ENCODE data around the gene LURAP1L.
"Not testable (repeated sequence)": the region's sequence is repeated elsewhere in the genome, so short reads cannot be mapped to it uniquely, and the experiment has no call there.

The LURAP1L gene

GRCh38 chr9:12853051-12853450 lies 78.2 kb downstream of the LURAP1L start:
- no peak overlapping the region for H3K4me3 ChIP-seq (ENCODE audit: insufficient read depth, low read depth, low read length)
- H3K27ac ChIP-seq (ENCODE audit: insufficient read depth, low read depth, low read length, poor library complexity, severe bottlenecking): no peak overlapping the region
- H3K9me3 ChIP-seq (ENCODE audit: control insufficient read depth, low read length): no peaks in the 10 kb centered on the region
- H3K36me3 ChIP-seq (ENCODE audit: control insufficient read depth, insufficient read depth, low read length): no peaks in the 10 kb centered on the region
- WGBS, 2 experiments: 86 to 95% methylated on average over 3 to 4 of the region's 4 CpGs
- peaks cover 4% of the 10 kb centered on the region for H3K4me1 ChIP-seq (ENCODE audit: control insufficient read depth, insufficient read depth, low read length)
- no peaks in the 10 kb centered on the region for H3K27me3 ChIP-seq (ENCODE audit: control insufficient read depth, insufficient read depth, low read length, poor library complexity, severe bottlenecking)

- 97 to 100% methylated on average over 1 to 2 of the region's 2 CpGs for WGBS, 2 experiments
These were observed 79.4 kb downstream of the LURAP1L start for GRCh38 chr9:12854221-12854620.

GRCh38 chr9:12855066-12855465 lies 80.2 kb downstream of the LURAP1L start:
- H3K27me3 ChIP-seq (ENCODE audit: control insufficient read depth, insufficient read depth, low read length, poor library complexity, severe bottlenecking): no peaks in the 10 kb centered on the region
- no peak overlapping the region for H3K27ac ChIP-seq (ENCODE audit: insufficient read depth, low read depth, low read length, poor library complexity, severe bottlenecking)
- H3K9me3 ChIP-seq (ENCODE audit: control insufficient read depth, low read length): no peaks in the 10 kb centered on the region
- no peaks in the 10 kb centered on the region for H3K36me3 ChIP-seq (ENCODE audit: control insufficient read depth, insufficient read depth, low read length)
- H3K4me3 ChIP-seq (ENCODE audit: insufficient read depth, low read depth, low read length): no peak overlapping the region
- peaks cover 4% of the 10 kb centered on the region for H3K4me1 ChIP-seq (ENCODE audit: control insufficient read depth, insufficient read depth, low read length)
- 87 to 89% methylated on average over 4 of the region's 4 CpGs for WGBS, 2 experiments

More at GRCh38 chr9:12854221-12854620, 79.4 kb downstream of the LURAP1L start:
- Histone ChIP-seq H3K27ac (ENCODE audit: insufficient read depth, low read depth, low read length, poor library complexity, severe bottlenecking) (no peak overlapping the region), H3K4me1 (ENCODE audit: control insufficient read depth, insufficient read depth, low read length) (peaks cover 4% of the 10 kb centered on the region), H3K4me3 (ENCODE audit: insufficient read depth, low read depth, low read length) (no peak overlapping the region), H3K27me3 (ENCODE audit: control insufficient read depth, insufficient read depth, low read length, poor library complexity, severe bottlenecking) (no peaks in the 10 kb centered on the region), H3K36me3 (ENCODE audit: control insufficient read depth, insufficient read depth, low read length) (no peaks in the 10 kb centered on the region), H3K9me3 (ENCODE audit: control insufficient read depth, low read length) (no peaks in the 10 kb centered on the region)

- 43 to 54% methylated on average over 5 of the region's 5 CpGs for WGBS, 2 experiments
- Histone ChIP-seq H3K27ac (ENCODE audit: insufficient read depth, low read depth, low read length, poor library complexity, severe bottlenecking) (no peak overlapping the region), H3K9me3 (ENCODE audit: control insufficient read depth, low read length) (no peaks in the 10 kb centered on the region), H3K4me1 (ENCODE audit: control insufficient read depth, insufficient read depth, low read length) (peaks cover 4% of the 10 kb centered on the region), H3K27me3 (ENCODE audit: control insufficient read depth, insufficient read depth, low read length, poor library complexity, severe bottlenecking) (no peaks in the 10 kb centered on the region), H3K4me3 (ENCODE audit: insufficient read depth, low read depth, low read length) (no peak overlapping the region), H3K36me3 (ENCODE audit: control insufficient read depth, insufficient read depth, low read length) (no peaks in the 10 kb centered on the region)
These were observed 81.8 kb downstream of the LURAP1L start for GRCh38 chr9:12856603-12857002.

- Histone ChIP-seq H3K9me3 (ENCODE audit: control insufficient read depth, low read length) (no peaks in the 10 kb centered on the region), H3K27ac (ENCODE audit: insufficient read depth, low read depth, low read length, poor library complexity, severe bottlenecking) (no peak overlapping the region), H3K4me1 (ENCODE audit: control insufficient read depth, insufficient read depth, low read length) (peaks cover 9% of the 10 kb centered on the region), H3K4me3 (ENCODE audit: insufficient read depth, low read depth, low read length) (no peak overlapping the region), H3K36me3 (ENCODE audit: control insufficient read depth, insufficient read depth, low read length) (no peaks in the 10 kb centered on the region), H3K27me3 (ENCODE audit: control insufficient read depth, insufficient read depth, low read length, poor library complexity, severe bottlenecking) (no peaks in the 10 kb centered on the region)
- WGBS, 2 experiments: 90 to 97% methylated on average over 5 of the region's 5 CpGs
These were observed 85.0 kb downstream of the LURAP1L start for GRCh38 chr9:12859704-12860251.

- Histone ChIP-seq H3K36me3 (ENCODE audit: control insufficient read depth, insufficient read depth, low read length) (no peaks in the 10 kb centered on the region), H3K27me3 (ENCODE audit: control insufficient read depth, insufficient read depth, low read length, poor library complexity, severe bottlenecking) (no peaks in the 10 kb centered on the region), H3K27ac (ENCODE audit: insufficient read depth, low read depth, low read length, poor library complexity, severe bottlenecking) (no peak overlapping the region), H3K4me1 (ENCODE audit: control insufficient read depth, insufficient read depth, low read length) (peaks cover 9% of the 10 kb centered on the region), H3K4me3 (ENCODE audit: insufficient read depth, low read depth, low read length) (no peak overlapping the region), H3K9me3 (ENCODE audit: control insufficient read depth, low read length) (no peaks in the 10 kb centered on the region)
- 83 to 100% methylated on average over 1 of the region's 1 CpG for WGBS, 2 experiments
These were observed 86.2 kb downstream of the LURAP1L start for GRCh38 chr9:12860998-12861397.

- no peaks in the 10 kb centered on the region for H3K27me3 ChIP-seq (ENCODE audit: control insufficient read depth, insufficient read depth, low read length, poor library complexity, severe bottlenecking)
- 90 to 97% methylated on average over 2 to 3 of the region's 3 CpGs for WGBS, 2 experiments
- H3K27ac ChIP-seq (ENCODE audit: insufficient read depth, low read depth, low read length, poor library complexity, severe bottlenecking): no peak overlapping the region
- H3K36me3 ChIP-seq (ENCODE audit: control insufficient read depth, insufficient read depth, low read length): no peaks in the 10 kb centered on the region
- no peaks in the 10 kb centered on the region for H3K9me3 ChIP-seq (ENCODE audit: control insufficient read depth, low read length)
- H3K4me3 ChIP-seq (ENCODE audit: insufficient read depth, low read depth, low read length): no peak overlapping the region
- peaks cover 5% of the 10 kb centered on the region for H3K4me1 ChIP-seq (ENCODE audit: control insufficient read depth, insufficient read depth, low read length)
These were observed 88.0 kb downstream of the LURAP1L start for GRCh38 chr9:12862611-12863410.

GRCh38 chr9:12863618-12864017 lies 88.8 kb downstream of the LURAP1L start:
- Histone ChIP-seq H3K27me3 (ENCODE audit: control insufficient read depth, insufficient read depth, low read length, poor library complexity, severe bottlenecking) (no peaks in the 10 kb centered on the region), H3K36me3 (ENCODE audit: control insufficient read depth, insufficient read depth, low read length) (no peaks in the 10 kb centered on the region), H3K4me1 (ENCODE audit: control insufficient read depth, insufficient read depth, low read length) (peaks cover 5% of the 10 kb centered on the region), H3K9me3 (ENCODE audit: control insufficient read depth, low read length) (no peaks in the 10 kb centered on the region), H3K4me3 (ENCODE audit: insufficient read depth, low read depth, low read length) (no peak overlapping the region), H3K27ac (ENCODE audit: insufficient read depth, low read depth, low read length, poor library complexity, severe bottlenecking) (no peak overlapping the region)
- 89 to 90% methylated on average over 1 of the region's 1 CpG for WGBS, 2 experiments

GRCh38 chr9:12865380-12865779 lies 90.6 kb downstream of the LURAP1L start:
- not testable (repeated sequence) for H3K4me1 ChIP-seq (ENCODE audit: control insufficient read depth, insufficient read depth, low read length); H3K27me3 ChIP-seq (ENCODE audit: control insufficient read depth, insufficient read depth, low read length, poor library complexity, severe bottlenecking); H3K27ac ChIP-seq (ENCODE audit: insufficient read depth, low read depth, low read length, poor library complexity, severe bottlenecking); H3K9me3 ChIP-seq (ENCODE audit: control insufficient read depth, low read length); H3K36me3 ChIP-seq (ENCODE audit: control insufficient read depth, insufficient read depth, low read length); H3K4me3 ChIP-seq (ENCODE audit: insufficient read depth, low read depth, low read length)
- WGBS, 2 experiments: 95 to 96% methylated on average over 3 of the region's 3 CpGs
